BLaER1 (cell line): Measurements from ENCODE around the gene EDIL3.
"Not testable (repeated sequence)": the region's sequence is repeated elsewhere in the genome, so short reads cannot be mapped to it uniquely, and the experiment has no call there.

Experiments used
- H3K27ac ChIP-seq: shearing (Covaris generic); formaldehyde crosslinking; 2 replicates; pipeline ENCODE4 v1.8.1; 2022
- H3K27me3 ChIP-seq: shearing (Covaris generic); formaldehyde crosslinking; 2 replicates; pipeline ENCODE4 v1.8.1; 2022
- H3K36me3 ChIP-seq: shearing (Covaris generic); formaldehyde crosslinking; 2 replicates; pipeline ENCODE4 v1.8.1; 2022
- H3K4me1 ChIP-seq: shearing (Covaris generic); formaldehyde crosslinking; 2 replicates; pipeline ENCODE4 v1.8.1; 2022
- H3K4me2 ChIP-seq: shearing (Covaris generic); formaldehyde crosslinking; 2 replicates; pipeline ENCODE4 v1.8.1; 2022
- H3K4me3 ChIP-seq: shearing (Covaris generic); formaldehyde crosslinking; 2 replicates; pipeline ENCODE4 v1.8.1; 2022
- H3K9ac ChIP-seq: shearing (Covaris generic); formaldehyde crosslinking; 2 replicates; pipeline ENCODE4 v1.8.1; 2022
- H3K9me3 ChIP-seq: shearing (Covaris generic); formaldehyde crosslinking; 2 replicates; pipeline ENCODE4 v1.8.1; 2022
- H4K20me1 ChIP-seq: shearing (Covaris generic); formaldehyde crosslinking; 2 replicates; pipeline ENCODE4 v1.8.1; 2022
- Cebpa-rat ChIP-seq: shearing (Covaris generic); IDR thresholded peaks from 2 replicates; pipeline ENCODE4 v1.8.1; 2022

The EDIL3 gene

DNA sequence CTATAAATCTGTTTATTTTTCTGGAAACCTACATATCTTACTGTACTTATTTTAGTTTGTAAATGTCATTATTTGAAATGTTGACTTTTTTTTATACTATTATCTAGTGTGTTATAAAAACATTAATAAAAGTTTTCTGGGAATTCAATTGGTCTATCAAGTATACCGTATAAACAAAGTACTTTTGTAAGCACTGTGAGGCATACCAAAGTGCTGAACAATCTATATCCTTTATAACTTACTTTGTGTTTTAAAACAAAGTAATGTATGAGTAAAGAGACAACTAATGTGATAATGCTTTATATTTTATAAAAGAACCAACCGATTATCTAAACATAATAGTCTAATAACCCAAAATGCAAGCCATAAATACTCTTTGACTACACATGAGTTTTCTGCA lies 23.1 kb downstream of the EDIL3 start:
- Histone ChIP-seq H3K27ac (no peak overlapping the region), H3K4me2 (no peak overlapping the region), H3K36me3 (no peaks in the 10 kb centered on the region), H3K4me3 (no peak overlapping the region), H3K9ac (no peak overlapping the region), H3K4me1 (no peaks in the 10 kb centered on the region), H3K9me3 (no peaks in the 10 kb centered on the region), H4K20me1 (no peaks in the 10 kb centered on the region), H3K27me3 (no peaks in the 10 kb centered on the region)
- no peak for TF ChIP-seq Cebpa-rat

DNA sequence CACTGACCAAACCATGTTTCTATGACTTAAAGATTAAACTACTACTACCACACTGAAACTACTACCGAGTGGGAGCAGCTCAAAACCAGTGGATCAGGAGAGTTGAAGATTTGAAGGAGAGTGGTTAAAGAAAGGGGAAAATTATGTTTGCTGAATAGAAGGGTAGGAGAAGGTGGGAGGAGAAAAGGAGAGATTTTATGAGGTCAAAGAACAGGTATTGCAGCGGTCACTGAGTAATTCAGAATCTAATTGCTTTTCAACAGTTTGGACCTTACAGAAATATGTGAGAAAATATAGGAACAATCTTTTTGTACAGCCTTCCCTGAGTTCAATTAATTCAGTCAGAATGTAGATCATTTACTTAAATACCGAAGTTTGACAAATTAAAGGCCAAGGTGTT lies 24.6 kb downstream of the EDIL3 start:
- Histone ChIP-seq H3K27me3 (no peaks in the 10 kb centered on the region), H3K27ac (no peak overlapping the region), H3K9me3 (no peaks in the 10 kb centered on the region), H3K4me3 (no peak overlapping the region), H3K4me1 (no peaks in the 10 kb centered on the region), H3K9ac (no peak overlapping the region), H4K20me1 (no peaks in the 10 kb centered on the region), H3K4me2 (no peak overlapping the region), H3K36me3 (no peaks in the 10 kb centered on the region)
- TF ChIP-seq Cebpa-rat, result no peak

DNA sequence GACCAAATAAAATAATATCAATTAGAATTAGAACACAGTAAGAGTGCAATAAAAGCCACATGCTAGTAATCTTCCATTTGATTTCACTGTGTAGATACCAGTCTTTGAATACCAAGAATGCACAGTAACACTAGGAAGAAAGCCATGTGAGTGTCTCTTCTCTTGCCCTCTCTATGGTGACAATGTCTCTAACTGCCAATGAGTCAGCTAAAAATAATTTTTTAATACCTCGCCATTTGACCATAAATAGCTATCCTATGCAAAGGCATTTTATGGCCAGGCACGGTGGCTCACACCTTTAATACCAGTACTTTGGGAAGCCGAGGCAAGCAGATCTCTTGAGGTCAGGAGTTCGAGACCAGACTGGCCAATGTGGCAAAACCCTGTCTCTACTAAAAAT lies 30.6 kb downstream of the EDIL3 start:
- Histone ChIP-seq H3K4me3 (no peak overlapping the region), H3K4me2 (no peak overlapping the region), H3K36me3 (no peaks in the 10 kb centered on the region), H3K4me1 (no peaks in the 10 kb centered on the region), H3K9ac (no peak overlapping the region), H4K20me1 (no peaks in the 10 kb centered on the region), H3K27me3 (no peaks in the 10 kb centered on the region), H3K9me3 (no peaks in the 10 kb centered on the region), H3K27ac (no peak overlapping the region)
- TF ChIP-seq Cebpa-rat, result no peak

DNA sequence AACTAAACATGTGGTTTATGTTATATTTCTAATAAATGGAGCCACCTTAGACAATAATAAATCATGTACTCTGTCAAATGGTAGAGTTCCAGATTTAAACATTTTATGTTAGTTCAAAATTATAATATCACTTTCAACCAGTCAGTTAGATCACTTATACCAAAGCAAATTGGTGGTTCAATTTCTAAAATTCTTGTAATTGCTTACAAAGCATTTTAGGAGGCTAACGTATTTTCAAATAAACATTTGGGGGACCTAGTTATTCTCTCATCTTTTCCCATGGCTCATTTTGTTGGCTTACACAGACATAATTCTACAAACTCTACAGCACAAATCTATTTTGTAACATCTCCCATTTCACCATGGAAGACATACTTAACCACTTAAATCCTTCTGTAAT lies 39.9 kb downstream of the EDIL3 start:
- Histone ChIP-seq H4K20me1 (no peaks in the 10 kb centered on the region), H3K9me3 (no peaks in the 10 kb centered on the region), H3K27me3 (no peaks in the 10 kb centered on the region), H3K27ac (no peak overlapping the region), H3K9ac (no peak overlapping the region), H3K36me3 (no peaks in the 10 kb centered on the region), H3K4me3 (no peak overlapping the region), H3K4me2 (no peak overlapping the region), H3K4me1 (no peaks in the 10 kb centered on the region)
- no peak for TF ChIP-seq Cebpa-rat

DNA sequence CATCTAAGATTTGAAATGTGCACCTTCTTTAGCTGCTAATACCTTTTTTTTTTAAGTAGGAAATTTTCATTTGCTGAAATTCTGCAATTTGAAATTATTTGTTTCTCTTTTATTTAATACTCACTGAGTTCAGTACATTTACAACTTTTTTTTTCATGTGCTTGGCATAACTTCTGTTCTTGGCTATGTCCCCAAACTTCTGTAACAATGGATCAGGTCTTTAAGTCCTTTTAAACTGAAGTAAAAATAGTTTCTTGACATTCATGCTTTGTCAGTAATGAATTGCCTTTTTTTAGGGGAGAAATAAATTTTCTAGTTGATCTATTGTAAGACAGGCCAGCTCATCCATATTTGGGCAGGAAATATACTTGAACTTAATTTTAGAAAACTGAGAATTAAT lies 41.5 kb downstream of the EDIL3 start:
- H3K36me3 ChIP-seq, result no peaks in the 10 kb centered on the region
- H3K9ac ChIP-seq, result no peak overlapping the region
- no peaks in the 10 kb centered on the region for H3K27me3 ChIP-seq
- H3K27ac ChIP-seq, result no peak overlapping the region
- no peak overlapping the region for H3K4me2 ChIP-seq
- H3K4me3 ChIP-seq, result no peak overlapping the region
- no peaks in the 10 kb centered on the region for H3K9me3 ChIP-seq
- no peaks in the 10 kb centered on the region for H4K20me1 ChIP-seq
- no peak for TF ChIP-seq Cebpa-rat
- H3K4me1 ChIP-seq, result no peaks in the 10 kb centered on the region

DNA sequence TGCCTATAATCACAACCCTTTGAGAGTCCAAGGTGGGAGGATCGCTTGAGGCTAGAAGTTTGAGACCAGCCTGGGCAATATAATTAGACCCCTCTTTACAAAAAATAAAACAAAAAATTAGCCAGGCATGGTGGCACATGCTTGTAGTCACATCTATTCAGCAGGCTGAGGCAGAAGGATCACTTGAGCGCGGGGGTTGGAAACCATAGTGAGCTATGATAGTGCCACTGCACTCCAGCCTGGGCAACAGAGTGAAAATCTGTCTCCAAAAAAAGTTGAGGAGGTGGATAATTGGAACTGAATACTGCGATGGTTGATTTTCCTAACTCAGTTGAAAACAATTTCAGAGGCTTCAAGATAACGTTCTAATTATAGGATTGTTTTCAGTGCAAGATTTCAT lies 52.6 kb downstream of the EDIL3 start:
- Histone ChIP-seq H3K4me1 (no peaks in the 10 kb centered on the region), H3K9ac (no peak overlapping the region), H3K36me3 (no peaks in the 10 kb centered on the region), H4K20me1 (no peaks in the 10 kb centered on the region), H3K4me3 (no peak overlapping the region), H3K9me3 (no peaks in the 10 kb centered on the region), H3K27ac (no peak overlapping the region), H3K27me3 (no peaks in the 10 kb centered on the region), H3K4me2 (no peak overlapping the region)
- no peak for TF ChIP-seq Cebpa-rat

DNA sequence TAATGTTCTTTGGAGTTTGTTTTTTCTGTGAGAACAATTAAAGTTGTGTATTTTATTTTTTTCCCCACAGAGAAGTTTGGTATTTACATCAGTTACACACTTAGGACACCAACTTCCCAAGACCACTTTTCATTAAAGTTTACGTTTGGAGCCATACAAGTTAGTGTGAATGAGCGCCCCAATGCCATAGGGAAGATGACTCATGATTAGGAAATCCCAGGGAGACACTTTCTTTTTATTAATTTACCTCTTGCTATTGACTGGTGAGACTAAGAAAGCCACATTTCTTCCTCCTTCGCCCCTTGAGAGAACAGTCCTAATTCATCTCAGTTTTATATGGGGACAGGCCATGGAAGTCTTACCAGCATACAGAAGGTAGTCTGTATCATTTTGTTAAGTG lies 57.1 kb downstream of the EDIL3 start:
- 0 out of 2 replicates have a peak, but pooled peaks cover 2% of the 10 kb centered on the region for H3K9me3 ChIP-seq
- TF ChIP-seq Cebpa-rat, result no peak

DNA sequence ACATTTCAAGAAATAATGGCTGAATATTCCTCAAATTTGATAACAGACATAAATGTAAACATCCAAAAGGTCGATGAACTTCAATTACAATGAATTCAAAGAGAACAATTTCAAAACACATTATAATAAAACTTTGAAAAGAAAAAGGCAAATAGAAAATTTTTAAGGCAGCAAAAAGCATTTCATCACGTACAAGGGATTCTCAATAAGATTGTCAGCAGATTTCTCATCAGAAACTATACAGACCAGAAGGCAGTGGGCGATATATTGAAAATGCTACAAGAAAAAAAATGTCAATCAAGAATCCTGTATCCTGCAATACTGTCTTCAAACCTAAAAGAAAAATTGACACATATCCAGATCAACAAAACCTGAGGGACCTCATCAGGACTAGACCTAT lies 62.0 kb downstream of the EDIL3 start:
- no peaks in the 10 kb centered on the region for H3K4me1 ChIP-seq
- H3K27me3 ChIP-seq, result no peaks in the 10 kb centered on the region
- H3K36me3 ChIP-seq, result no peaks in the 10 kb centered on the region
- H3K27ac ChIP-seq, result no peak overlapping the region
- H3K4me2 ChIP-seq, result no peak overlapping the region
- H3K9me3 ChIP-seq, result 0 out of 2 replicates have a peak, but pooled peaks cover 5% of the 10 kb centered on the region
- no peak for TF ChIP-seq Cebpa-rat
- no peak overlapping the region for H3K4me3 ChIP-seq
- H3K9ac ChIP-seq, result no peak overlapping the region
- H4K20me1 ChIP-seq, result no peaks in the 10 kb centered on the region

More for the DNA sequence above, 57.1 kb downstream of the EDIL3 start:
- no peaks in the 10 kb centered on the region for H3K36me3 ChIP-seq
- no peaks in the 10 kb centered on the region for H3K27me3 ChIP-seq
- no peak overlapping the region for H3K27ac ChIP-seq
- no peak overlapping the region for H3K9ac ChIP-seq
- H4K20me1 ChIP-seq, result no peaks in the 10 kb centered on the region
- no peaks in the 10 kb centered on the region for H3K4me1 ChIP-seq
- H3K4me3 ChIP-seq, result no peak overlapping the region
- no peak overlapping the region for H3K4me2 ChIP-seq

DNA sequence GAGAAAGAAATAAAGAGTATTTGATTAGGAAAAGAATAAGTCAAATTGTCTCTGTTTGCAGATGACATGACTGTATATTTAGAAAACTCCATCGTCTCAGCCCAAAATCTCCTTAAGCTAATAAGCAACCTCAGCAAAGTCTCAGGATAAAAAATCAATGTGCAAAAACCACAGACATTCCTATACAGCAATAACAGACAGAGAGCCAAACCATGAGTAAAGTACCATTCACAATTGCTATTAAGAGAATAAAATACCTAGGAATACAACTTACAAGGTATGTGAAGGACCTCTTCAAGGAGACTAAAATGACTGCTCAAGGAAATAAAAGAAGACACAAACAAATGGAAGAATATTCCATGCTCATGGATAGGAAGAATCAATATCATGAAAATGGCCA lies 66.9 kb downstream of the EDIL3 start:
- not testable (repeated sequence) for H3K27ac ChIP-seq, H4K20me1 ChIP-seq, H3K4me3 ChIP-seq, H3K9me3 ChIP-seq, H3K9ac ChIP-seq, H3K4me2 ChIP-seq, H3K27me3 ChIP-seq, H3K36me3 ChIP-seq, H3K4me1 ChIP-seq

DNA sequence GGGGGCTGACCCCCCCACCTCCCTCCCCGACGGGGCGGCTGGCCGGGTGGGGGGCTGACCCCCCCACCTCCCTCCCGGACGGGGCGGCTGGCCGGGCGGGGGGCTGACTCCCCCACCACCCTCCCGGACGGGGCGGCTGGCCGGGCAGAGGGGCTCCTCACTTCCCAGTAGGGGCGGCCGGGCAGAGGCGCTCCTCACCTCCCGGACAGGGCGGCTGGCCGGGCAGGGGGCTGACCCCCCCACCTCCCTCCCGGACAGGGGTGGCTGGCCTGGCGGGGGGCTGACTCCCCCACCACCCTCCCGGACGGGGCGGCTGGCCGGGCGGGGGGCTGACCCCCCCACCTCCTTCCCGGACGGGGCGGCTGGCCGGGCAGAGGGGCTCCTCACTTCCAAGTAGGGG lies 72.4 kb downstream of the EDIL3 start:
- not testable (repeated sequence) for H3K27me3 ChIP-seq, H3K4me3 ChIP-seq, H3K9me3 ChIP-seq, H3K4me2 ChIP-seq, H3K27ac ChIP-seq, H3K9ac ChIP-seq, H3K4me1 ChIP-seq, H4K20me1 ChIP-seq, H3K36me3 ChIP-seq

DNA sequence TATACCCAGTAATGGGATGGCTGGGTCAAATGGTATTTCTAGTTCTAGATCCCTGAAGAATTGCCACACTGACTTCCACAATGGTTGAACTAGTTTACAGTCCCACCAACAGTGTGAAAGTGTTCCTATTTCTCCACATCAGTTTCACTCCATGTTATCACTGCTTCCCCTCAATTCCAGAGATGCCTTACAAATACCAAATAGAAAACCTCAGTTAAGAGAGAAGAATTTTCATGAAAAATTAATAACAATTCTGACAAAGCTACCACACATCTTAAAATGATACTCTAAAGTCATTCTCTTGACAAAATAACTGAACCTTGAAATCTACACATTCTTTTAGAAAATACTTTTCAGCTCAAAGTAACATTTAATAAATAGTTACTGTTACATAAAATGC lies 74.8 kb downstream of the EDIL3 start:
- not testable (repeated sequence) for H4K20me1 ChIP-seq, H3K4me3 ChIP-seq, H3K36me3 ChIP-seq, H3K9ac ChIP-seq, H3K4me1 ChIP-seq, H3K27ac ChIP-seq, H3K4me2 ChIP-seq, H3K9me3 ChIP-seq, H3K27me3 ChIP-seq
